G401 (cell line): ENCODE measurements around the gene TBCD. TPM values are rescaled to one million over a fixed set of nuclear protein-coding genes. Genes with fewer than 3 reads are reported as not detected.
"Not testable (repeated sequence)": the region's sequence is repeated elsewhere in the genome, so short reads cannot be mapped to it uniquely, and the experiment has no call there.

Experiments
- DNase-seq: peaks from one replicate; pipeline ENCODE4 v3.0.0-alpha.2; 2015; ENCODE audit warnings: low spot score
- in situ Hi-C: cut with HindIII; loops from 2 replicates; pipeline ENCODE4 v1.10.0; 2016; ENCODE audit warnings: low sequenced_read_pairs, mixed read lengths
- total RNA-seq: library from RNA; depleted of rRNA; stranded (reverse); fragments of >200 nt; shearing (Covaris generic); gene quantifications from 2 replicates; pipeline ENCODE4 v1.2.3, GENCODE V29; 2014

TBCD gene
- total RNA-seq, 1 experiment from 2014 or later = 108 TPM

GRCh38 chr17:82783498-82783897, 31.6 kb downstream of the TBCD start:
- DNase-seq = no peak
- in situ Hi-C loops = no loop called here

DNA sequence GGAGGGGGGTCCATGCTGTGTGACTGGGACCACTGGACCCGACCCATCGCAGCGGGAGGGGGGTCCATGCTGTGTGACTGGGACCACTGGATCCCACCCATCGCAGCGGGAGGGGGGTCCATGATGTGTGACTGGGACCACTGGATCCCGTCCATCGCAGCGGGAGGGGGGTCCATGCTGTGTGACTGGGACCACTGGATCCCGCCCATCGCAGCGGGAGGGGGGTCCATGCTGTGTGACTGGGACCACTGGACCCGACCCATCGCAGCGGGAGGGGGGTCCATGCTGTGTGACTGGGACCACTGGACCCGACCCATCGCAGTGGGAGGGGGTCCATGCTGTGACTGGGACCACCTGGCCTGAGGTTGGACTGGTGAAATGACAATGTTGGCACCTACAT, 33.7 kb downstream of the TBCD start:
- in situ Hi-C loops, DNase-seq: not testable (repeated sequence)

- in situ Hi-C loops = no loop called here
- no peak for DNase-seq
Observed at GRCh38 chr17:82786427-82786826, 34.6 kb downstream of the TBCD start.

DNA sequence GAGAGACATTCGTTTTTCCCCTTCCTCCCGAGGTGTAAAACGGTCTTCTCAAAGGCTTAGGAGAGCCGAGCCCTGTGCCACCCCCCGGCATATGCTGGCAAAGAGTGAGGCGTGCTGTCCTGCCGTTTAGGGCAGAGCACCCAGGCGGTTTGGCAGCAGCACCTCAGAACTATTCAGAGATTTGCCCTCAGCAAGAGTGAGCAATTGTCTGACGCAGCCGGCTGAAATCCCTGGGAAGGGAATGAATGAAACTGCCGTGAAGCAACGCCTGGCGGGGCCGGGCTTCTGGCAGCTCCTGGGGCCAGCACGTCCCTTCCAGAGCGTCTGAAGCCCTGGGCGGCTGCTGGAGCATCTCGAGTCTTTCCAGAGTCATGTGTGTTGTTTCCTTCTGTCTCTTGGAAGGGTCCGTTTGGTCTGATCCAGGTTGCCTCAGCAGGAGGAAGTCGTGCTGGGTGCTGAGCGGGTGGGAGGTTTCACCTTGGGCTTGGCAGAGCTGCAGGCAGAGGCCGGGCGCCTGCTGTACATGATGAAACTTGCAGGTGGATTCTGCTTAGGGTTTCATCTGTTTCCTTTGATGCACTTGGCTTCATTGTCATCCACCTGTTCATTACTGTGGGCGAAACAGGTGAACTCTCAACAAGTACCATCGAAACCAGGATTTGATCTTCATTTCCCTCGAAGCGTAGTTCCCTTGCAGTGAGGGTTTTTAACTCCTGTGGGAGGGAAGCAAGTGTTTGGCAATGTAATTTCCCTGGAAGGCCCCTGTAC, 35.4 kb downstream of the TBCD start:
- in situ Hi-C loops = no loop called here
- peak; percentile 65 for DNase-seq

GRCh38 chr17:82788206-82789001, 36.5 kb downstream of the TBCD start:
- DNase-seq = no peak
- in situ Hi-C loops = no loop called here

DNA sequence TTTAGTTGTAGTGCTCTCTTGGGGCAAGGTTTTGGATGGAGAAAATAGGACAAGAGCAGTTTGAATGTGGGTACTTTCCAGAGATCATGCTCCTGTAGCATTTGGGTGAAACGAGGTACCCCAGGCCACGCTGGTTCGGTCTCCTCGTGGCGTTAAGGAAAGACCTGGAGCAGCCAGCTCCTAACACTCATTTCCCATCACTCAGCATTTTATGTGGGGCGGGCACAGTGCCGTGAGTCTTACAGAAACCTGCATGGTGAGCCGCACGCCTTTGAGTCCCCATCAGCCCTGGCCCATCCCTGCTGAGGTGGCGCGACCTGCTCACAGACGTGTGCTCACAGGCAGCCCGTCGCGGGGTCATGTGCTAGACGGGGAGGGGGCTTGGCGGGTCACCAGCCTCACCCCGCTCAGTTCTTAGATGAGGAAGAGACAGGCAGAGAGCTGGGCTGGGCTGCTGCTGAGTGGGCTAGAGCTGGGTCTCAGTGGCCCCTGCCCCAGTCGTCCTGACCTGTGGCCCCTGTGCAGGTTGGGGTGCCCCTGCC, 37.3 kb downstream of the TBCD start:
- in situ Hi-C loops = no loop called here
- no peak for DNase-seq

DNA sequence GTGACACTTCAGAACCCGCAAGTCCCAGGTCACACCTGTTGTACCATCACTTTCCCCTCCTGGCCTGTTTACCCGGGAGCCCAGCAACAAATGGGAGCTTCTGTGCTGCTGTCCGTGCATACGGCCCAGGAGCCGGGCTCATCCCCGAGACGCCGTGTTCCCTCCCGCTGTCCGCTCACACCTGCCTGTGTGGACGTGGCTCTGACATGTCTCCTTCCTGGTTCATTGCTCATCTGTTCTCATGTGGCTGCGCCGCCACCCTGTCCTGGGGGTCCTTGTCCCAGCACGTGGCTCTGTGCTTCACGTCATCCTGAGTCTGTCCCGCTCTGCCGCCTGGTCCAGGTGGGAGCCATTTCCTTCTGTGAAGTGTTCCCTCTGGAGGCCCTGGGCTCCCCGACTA, 37.9 kb downstream of the TBCD start:
- no peak for DNase-seq
- in situ Hi-C loops = no loop called here

DNA sequence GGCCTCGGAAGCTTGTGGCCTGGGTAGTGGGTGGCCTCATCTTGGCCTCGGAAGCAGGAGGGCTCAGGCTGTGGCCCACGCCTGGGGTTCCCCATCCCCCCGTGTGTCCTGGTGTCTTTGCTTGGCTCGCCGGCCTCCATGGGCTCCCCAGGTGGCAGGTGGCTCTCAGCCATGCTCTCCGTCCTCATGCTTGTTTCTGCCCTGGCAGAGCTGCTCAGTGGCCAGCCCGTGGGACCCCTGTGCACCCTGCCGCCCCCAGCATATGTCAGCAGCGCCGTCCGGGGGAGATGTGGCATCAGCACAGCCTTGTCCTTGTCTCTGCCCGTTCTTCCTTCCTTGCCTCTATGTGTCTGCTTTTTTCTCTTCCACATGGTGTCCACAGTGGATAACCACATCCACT, 38.5 kb downstream of the TBCD start:
- no peak for DNase-seq
- in situ Hi-C loops = no loop called here

DNA sequence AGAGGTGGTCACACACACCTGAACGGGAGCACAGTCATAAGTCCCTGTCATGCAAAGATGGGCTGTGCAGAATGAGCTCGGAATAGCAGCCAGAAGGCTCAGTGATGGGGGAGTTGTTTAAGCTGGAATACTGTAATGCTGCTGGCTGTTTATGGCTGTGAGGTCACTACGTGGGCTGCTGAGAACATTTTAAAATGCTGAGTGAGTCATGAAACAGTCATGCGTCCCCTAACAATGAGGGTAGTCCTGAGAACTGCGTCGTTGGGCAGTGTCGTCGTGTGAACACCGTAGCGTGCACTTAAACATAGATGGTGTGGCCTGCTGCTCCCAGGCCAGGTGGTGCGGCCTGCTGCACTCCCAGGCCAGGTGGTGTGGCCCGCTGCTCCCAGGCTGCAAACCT, 39.7 kb downstream of the TBCD start:
- no peak for DNase-seq
- in situ Hi-C loops = no loop called here

DNA sequence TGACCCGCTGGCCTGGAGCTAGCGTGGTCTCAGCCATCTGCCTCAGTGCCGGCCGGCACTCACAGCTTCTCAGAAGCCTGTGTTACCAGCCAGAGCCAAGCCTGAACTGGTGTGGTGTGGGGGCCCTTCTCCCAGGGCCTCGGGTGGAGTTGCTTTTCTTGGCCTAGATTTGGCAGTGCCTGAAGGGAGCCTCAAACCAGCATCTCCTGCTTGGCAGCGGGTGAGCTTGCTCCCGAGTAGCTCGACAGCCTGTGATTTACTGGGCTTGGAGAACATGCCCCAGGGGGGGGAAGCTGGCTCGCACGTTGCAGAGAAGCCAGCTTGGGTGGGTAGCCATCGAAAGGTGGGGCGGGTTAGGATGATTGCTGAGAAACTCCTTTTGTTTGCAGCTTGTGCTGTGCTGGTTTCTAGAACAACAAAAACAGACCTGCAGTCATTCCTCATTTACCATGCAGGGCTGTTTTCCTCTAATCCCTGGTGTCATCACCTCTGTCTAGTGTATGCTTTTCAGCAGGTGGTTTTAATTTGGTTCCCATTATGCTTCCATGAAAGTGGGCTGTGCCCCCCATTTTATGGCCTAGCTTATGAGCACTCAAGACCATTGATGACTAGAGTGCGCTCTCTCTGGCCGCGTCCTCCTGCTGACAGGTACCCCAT, 42.2 kb downstream of the TBCD start:
- DNase-seq = peak; percentile 75
- in situ Hi-C loops = no loop called here

- DNase-seq = no peak
- in situ Hi-C loops = no loop called here
Observed at GRCh38 chr17:82794781-82795482, 43.1 kb downstream of the TBCD start.

DNA sequence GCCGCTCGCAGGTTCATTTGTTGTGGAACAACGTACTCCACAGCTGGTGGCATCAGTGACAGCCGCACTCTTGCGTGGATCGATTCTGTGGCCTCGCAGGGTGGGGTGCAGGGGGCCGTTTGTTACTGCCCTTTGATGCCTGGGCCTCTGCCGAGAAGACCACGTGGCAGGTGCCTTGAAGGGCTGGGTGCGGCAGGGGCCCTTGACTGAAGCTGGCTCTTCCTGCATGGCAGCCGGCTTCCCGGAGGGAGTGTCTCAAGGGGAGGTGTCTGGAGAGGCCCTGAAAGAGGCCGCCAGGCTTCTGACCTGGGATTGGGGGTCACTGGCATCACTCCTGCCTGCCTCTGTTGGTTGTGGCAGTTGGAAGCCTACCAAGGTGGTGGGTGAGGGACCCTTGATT, 43.8 kb downstream of the TBCD start:
- no peak for DNase-seq
- in situ Hi-C loops = no loop called here

DNA sequence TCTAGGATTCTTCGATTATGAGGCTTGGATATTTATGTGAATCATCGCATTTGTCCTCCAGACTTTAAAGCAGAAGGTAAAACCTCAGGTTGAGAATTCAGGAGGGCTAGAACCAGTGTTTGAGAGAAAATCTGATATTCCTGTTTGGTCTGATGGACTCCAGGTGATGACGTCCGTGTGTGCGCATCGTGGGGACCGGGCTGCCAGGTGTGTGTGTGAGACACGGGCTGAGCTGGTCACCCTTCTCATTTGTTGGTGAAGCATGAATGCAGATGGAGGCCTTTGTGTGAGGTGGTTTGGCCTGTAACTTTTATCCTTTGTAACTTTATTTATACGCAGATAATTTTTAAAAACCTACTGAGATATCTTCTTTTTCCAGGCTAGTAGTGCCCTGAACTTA, 45.2 kb downstream of the TBCD start:
- DNase-seq = no peak
- in situ Hi-C loops = no loop called here

DNA sequence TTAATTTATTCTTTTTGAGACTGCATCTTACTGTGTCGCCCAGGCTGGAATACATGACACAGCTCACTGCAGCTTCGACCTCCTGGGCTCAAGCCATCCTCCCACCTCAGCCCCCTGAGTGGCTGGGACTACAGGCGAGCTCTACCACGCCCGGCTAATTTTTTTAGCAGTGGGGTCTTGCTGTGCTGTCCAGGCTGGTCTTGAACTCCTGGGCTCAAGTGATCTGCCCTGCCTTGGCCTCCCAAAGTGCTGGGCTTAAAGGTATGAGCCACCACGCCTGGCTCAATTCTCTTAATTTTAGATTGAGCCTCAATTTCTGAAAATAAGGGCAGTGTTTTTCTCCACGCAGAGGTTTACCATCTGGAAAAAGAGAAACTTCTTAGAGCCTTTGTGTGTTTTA, 46.9 kb downstream of the TBCD start:
- in situ Hi-C loops = no loop called here
- DNase-seq = no peak

- in situ Hi-C loops = no loop called here
- DNase-seq = no peak
Observed at GRCh38 chr17:82799591-82799990, 47.7 kb downstream of the TBCD start.

- no peak for DNase-seq
- in situ Hi-C loops = no loop called here
Observed at GRCh38 chr17:82800885-82801284, 49.0 kb downstream of the TBCD start.

DNA sequence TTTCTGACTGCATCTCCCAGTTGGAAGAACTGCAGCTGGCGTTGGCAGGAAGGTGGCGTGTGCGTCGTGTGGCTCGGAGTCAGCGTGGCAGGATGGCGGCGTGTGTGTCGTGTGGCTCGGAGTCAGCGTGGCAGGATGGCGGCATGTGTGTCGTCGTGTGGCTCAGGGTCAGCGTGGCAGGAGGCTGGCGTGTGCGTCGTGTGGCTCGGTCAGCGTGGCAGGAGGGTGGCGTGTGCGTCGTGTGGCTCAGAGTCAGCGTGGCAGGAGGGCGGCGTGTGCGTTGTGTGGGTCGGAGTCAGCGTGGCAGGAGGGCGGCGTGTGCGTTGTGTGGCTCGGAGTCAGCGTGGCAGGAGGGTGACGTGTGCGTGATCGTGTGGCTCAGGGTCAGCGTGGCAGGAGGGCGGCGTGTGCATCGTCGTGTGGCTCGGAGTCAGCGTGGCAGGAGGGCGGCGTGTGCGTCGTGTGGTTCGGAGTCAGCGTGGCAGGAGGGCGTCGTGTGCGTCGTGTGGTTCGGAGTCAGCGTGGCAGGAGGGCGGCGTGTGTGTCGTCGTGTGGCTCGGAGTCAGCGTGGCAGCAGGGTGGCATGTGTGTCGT, 49.6 kb downstream of the TBCD start:
- DNase-seq = no peak
- in situ Hi-C loops = no loop called here

GRCh38 chr17:82802075-82802780, 50.4 kb downstream of the TBCD start:
- no peak for DNase-seq
- in situ Hi-C loops = no loop called here
